NCI-H2227 treated with DMSO at 0.1 percent for 48 hours (cell line): ENCODE results near the gene SLC16A12.
"Not testable (repeated sequence)": the region's sequence is repeated elsewhere in the genome, so short reads cannot be mapped to it uniquely, and the experiment has no call there.

Experiments
- DNase-seq: peaks from one replicate; lab custom pipeline; 2025; lab: John Stamatoyannopoulos, UW

Gene SLC16A12

DNA sequence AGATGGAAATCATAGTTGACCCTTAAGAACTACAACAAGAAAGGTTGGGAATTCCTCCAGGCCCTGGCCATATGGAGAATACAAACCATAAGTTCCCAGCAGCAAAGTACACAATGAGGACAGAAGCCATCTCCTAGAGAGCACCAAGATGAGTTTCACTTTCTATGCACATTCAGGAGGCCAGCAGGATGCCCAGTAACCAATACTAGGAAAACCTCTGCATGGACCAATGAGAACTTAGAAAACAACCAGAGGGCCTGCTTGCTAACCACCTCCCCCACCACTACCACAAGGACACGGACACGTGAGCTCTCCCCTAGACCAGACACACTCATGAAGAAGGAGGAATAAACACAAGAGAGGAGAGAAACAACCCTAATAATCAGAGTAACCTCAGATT, 64.8 kb downstream of the SLC16A12 start:
- no peak for DNase-seq

DNA sequence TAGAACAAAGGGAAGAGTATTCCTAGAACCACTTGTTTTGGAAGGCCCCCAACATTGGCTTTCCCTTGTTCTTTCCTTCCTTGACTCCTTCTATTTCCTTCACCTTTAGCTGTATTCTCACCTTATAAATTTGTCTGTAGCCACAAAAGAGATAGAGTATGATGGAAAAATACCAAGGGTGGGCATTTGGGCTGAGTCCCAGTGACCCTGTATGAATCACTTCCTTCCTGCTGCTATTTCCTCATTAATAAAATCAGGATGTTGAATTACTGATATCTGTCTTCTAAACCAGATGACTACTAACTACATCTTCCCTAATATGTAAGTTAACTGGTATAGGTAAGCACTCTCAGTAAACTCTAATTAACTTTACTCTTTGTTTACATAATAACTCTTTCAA, 65.9 kb downstream of the SLC16A12 start:
- DNase-seq: no peak

DNA sequence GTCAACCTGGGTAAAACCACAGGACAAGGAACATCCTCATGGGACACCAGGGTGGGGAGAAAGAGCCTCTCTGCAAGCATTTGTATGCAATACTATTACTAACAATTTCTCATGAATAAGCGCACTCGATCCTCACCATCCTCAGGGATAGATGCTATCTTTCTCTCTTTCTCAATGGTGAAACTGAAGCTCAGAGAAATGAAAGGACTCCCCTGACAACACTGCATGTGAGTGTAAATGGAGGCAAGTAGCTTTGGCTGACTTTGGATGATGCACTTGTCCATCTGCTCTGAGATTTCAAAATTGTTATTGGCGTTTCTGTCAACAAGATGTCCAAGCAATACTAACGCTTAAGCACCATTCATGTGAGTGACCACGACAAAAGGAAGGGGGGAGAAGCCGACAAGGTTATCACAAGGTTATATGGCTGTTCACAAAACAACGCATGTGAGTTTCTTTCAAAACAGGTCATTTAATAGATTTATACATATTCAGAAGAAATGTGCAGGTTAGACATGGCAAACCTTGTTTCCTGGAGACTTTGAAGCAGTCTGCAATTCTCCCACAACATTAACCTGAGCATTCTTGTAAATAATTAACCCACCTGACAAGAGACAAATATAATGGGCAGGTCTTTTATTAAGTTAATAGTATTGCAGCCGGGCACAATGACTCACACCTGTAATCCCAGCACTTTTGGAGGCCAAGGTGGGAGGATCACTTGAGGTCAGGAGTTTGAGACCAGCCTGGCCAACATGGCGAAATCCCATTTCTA, 67.0 kb downstream of the SLC16A12 start:
- no peak for DNase-seq

DNA sequence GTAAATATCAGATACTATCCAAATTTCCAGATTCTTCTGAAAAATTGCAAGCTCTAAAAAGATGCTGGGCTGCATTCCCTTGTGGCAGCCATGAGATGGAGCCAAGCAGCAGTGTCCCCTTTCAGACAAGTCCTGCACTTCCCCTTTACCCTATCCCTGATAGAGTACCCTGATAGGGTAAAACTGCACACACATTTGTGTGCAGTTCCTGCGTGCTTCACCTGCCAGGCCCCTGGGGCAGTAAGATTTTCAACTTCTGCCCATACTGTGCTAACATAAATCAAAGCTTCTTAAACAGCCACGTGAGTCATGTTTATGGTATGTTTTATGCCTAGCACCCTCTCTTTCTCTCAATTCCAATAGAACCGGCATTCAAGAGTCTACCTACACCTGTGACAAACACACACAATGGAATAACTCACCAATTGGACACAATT, 68.8 kb downstream of the SLC16A12 start:
- DNase-seq: peak; percentile 0

DNA sequence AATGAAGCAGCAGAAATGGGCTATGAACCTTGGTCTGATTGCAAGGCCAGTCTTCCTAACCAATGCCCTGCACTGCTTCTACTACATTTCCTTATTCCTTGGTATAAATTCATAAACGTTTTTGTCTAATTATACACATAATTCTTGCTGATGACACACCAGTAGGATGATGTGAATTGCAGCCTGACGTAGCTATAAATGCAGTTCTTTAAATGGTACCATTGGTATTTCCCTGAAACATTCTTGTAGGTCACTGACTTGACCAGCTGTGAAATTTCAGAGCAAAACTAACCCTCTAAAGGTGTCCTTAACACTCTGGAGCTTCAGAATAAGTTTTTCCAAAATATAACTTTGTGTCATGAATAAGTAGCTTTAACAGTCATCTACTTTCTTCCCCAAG, 70.2 kb downstream of the SLC16A12 start:
- no peak for DNase-seq

DNA sequence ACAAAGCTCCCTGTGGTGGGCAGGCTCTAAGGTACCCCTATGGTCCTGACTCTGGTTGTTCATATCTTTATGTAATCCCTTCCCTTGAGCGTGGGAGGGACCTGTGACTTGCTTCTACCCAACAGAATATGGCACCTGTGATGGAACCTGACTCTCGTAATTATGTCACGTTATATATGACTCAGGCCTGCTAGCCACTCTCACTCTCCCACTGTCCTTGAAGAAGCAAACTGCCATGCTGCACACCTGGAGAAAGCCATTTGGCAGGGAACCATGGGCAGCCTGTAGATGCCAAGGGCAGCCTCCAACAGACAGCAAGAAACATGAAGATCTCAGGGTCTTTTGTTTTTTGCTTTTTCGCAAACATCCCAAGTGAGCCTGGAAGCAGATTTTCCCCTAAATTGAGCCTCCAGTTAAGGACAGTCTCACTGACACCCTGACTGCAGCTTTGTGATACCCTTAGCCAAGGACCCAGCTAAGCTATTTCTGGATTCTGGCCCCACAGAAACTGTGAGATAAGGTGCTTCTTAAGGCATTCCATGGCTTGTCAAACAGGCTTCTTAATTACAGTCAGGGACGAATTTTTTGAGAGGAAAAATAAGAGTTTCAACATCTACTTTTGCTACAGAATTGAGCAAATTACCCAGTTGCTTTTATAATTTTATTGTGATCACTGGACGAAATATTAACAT, 71.4 kb downstream of the SLC16A12 start:
- no peak for DNase-seq

DNA sequence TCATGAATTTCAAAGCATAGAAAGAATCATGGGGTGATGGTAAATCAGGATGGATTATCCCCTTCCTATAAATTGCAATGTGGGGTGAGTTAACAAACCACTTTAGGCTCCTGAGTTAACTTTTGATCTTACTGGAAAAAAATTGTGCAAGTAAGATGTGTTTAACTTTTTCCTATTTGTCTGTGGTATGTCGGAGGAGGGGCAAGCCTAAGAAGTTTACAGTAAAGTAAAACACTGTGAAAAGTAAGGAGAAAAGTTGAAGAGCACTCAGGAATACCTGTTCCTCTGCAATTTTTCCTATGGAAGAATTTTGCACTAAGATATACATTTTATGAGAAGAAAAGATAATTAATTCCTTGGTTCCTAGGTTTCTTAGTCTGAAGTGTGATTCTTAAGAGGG, 76.6 kb downstream of the SLC16A12 start:
- no peak for DNase-seq

DNA sequence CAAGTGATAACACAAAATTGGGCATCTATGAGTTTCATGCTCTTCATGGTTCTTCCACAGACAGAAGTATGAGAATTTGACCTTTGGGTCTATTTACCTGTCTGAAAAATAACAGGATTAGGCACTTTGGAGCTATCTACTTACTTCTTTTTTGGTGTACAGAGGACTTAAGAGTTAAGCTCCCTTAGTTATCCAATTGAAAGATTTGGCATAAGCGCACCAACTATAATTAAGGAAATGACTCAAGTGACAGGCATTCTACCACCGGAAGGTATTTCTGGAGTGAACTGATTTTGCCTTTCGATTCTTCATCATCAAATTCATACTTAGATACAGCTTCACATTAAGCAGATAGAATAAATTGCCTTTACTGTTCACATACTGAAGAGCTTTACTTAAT, 77.1 kb downstream of the SLC16A12 start:
- no peak for DNase-seq

DNA sequence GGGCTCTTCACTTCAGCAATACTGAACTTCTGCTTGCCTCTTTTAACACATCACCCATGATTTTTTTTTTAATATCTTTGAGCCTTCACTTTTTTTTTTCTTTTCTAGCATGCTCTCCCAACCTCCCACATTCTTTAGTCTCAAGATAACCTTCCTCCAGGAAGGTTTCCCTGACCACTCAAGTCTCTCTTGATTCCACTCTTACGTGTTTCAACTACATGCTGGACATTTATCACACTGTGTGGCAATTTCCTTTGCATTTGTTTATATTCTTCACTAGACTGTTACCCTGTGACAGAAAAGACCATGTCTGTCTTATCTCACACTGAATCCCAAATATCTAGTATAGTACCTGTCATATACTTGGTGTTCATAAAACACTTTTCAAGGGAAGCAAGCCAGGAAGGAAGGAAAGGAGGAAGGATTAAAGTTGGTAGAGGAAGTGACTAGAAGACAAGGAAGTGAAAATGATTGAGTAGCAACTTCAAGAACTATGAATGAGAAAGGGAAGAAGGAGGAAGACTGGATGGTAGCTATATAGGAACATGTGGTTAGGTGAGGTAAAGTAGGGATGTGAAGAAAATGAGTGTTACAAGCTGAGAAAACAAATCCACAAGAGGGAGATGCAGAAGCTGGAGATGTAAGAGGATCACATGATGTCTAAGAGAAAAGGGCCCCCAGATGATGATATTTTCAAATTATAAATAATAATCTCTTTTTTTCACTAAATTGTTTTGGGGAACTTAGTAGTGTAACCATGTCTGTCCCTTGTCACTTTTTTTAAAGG, 80.6 kb downstream of the SLC16A12 start:
- no peak for DNase-seq

DNA sequence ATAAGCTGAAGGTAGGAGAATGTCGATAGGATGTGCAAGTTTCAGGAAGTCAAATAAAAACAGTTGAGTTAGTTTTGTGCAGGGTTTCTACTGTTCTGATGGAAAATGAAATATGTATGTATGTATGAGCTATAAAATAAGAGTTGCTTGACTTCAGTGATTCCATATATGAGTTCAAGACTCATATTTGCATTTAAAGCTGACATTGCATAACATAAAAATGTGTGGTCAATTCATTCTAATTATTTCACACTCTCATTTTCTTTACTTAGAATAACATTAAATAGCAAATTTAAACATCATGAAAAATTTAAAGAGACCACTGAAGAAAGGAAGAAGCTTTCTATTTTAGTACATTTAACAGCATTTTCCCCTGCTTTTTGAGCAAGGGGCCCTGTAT, 83.2 kb downstream of the SLC16A12 start:
- no peak for DNase-seq

DNA sequence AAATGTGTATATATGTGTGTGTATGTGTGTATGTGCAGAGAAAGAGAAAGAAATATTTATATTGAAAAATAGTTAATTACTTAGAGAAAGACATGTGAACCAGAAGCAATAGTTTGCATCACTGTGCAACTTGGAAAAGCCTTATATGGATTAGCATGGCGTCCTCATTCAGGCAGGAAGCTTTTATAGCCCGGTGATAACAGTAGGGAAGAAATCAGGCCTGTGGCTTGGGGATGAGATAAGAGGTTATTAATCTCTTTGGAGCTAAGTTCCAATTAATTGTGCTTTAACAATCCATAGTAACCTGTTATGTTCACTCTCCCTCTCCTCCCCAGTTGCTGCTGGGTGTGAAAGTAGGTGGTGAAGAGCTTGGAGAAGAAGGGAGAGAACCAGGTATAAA, 84.5 kb downstream of the SLC16A12 start:
- DNase-seq: no peak

DNA sequence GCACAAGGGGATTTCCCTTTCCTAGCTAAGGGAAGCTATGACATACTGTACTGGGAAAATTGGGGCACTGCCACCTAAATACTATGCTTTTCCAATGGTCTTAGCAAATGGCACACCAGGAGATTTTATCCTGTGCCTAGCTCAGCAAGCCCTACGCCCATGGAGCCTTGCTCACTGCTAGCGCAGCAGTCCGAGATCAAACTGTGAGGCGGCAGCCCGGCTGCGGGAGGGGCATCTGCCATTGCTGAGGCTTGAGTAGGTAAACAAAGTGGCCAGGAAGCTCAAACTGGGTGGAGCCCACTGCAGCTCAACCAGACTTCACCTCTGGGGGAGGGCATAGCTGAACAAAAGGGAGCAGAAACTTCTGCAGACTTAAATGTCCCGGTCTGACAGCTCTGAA, 90.6 kb downstream of the SLC16A12 start:
- not testable (repeated sequence) for DNase-seq

DNA sequence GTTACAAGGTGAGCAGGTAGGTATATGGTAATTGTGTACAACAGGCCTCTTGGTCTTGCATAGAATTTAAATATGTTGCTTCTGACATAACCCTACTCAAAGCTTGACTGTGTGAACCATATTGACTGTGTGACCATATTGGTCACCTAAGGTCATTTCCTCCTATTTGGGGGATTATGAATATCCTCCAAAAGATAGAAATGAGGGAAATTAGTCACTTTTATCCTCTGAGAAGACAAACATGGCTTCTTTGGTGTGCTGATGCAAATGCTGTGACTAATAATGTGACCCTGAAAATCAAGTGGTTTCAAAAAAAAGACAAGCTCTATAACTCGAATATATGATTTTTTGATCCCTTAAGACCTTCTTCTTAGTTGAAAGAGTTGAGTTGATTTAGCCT, 93.1 kb downstream of the SLC16A12 start:
- no peak for DNase-seq

DNA sequence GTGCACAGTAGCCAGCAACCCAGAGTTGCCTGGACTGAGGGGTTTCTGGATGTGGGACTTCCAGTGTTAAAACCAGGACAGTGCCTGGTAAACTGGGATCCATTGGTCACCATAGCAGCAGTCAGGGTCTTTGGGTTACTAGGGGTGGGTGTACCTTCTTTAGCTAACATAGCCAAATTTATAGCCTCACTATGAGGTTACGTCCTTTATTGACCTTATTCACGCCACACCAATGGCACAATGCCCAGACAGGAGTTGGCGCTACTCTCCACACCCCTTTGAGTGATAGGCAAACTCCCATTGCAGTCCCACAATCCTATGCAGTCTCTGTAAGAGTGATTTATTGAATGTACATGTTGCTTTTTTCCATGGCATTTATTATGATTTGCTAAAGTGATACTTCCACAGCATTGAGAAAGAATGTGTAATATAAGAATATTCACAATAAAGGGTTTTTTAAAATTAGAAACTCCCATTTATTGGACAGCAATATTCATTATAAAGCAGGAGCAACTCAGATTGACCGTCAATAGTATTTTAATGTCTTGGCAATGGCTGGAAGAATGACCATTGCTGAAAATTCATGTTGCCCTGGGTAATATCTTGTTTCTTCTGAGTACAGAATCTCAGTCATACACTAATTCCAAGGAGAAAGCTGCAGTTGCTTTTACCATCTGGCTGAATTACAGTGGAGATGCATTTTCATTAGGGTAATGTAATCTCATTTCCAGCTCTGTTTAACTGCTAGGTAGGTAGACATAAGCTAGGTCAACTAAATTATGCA, 95.0 kb downstream of the SLC16A12 start:
- no peak for DNase-seq

DNA sequence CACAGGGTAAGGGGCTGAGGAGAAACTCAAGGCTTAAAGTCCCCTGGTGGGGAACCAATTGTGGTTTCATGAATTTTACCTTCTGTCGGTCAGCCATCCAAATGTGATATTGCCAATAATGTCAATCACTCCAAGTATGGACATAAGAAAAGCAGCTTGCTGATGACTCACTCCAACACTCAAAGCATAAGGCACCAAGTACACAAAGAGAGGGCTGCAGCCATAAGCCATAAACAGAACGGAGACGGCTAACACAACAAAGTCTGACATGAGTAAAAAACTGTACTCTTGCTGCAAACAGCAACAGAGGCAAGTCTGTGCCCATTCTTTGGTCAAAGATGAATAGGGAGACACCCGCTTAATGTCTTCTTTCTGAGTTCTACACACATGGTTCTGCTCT, 96.9 kb downstream of the SLC16A12 start:
- DNase-seq: no peak

DNA sequence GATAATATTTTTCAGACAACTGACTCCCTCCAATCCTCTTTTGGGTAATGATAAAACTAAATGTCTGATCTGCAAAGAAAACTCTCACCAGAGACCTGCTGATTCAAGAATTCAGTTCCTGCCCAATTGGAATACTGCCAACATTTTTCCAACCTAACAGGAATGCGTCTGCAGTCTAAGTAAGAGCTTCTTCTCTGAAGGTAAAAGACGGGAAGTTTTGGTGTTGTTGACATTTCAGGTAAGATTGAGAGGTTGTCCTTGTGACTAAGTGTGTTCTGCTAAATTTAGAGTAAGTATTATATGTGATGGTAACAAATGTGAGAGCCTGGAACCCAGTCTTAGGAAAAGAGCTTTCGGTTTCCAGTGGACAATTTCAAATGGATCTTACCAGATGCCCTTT, 103.4 kb downstream of the SLC16A12 start:
- no peak for DNase-seq

DNA sequence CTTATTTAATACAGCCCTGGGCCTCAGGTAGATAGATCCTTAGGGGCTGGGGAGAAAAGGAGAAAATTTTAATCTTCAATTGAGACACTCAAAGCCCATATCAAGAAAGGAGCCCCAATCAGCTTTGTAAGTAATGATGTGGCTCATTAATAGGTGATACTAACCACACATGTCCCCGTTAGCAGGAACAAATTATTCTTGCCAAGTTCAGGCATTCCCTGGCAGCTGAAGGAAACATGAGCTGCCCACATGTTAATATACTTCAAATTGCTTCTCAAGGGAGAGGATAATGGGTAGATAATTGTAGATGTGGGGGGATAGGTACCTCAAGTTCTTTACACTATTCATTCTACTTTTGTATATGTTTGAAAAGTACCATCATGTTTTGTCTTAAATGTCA, 106.5 kb downstream of the SLC16A12 start:
- no peak for DNase-seq

DNA sequence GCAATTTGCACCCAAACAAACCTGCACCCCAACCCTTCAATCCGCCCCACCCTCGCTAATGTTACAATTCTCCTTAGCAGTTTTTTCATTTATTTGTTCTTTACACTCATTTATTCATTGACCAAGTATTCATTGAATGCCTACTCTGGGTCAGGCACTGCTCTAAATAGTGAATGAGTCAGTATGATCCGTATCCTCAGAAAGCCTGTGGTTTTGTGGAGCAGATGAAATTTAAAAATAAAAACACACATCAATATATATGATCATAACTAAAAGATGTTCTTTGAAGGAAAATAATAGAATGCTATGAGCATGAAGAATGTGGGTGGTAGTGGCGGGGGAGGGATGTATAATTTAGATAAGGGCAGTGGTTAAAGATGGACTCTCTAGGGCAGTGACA, 107.8 kb downstream of the SLC16A12 start:
- DNase-seq: no peak

DNA sequence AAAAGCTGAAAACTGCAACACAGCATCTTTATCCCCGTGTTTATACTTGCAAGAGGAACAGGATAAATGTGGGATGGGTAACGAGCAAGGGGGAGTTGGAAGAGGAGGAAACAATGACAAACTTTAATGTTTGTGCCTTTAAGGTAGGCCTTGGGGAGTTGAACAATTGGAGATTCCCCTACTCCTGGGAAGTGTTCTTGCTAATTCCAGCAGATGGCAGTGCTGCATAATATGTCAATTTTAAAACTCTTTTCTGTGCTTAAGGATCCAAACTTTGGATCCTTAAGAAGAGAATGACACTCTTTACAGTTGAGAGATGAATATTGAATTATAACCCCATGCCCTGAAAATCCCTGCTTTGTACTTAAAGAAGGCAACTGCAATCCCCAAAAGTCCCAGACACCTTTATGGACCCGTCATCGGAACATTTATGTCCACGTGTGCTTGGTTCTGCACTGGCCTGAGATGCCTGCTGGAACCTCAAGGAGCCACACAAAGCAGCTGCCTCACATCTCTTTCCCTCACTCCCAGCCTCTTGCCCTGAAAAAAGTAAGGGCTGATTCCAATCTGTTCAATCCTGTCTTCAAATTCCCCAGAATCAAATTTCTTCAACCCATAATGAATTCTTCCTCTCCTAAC, 109.0 kb downstream of the SLC16A12 start:
- DNase-seq: peak; percentile 23

DNA sequence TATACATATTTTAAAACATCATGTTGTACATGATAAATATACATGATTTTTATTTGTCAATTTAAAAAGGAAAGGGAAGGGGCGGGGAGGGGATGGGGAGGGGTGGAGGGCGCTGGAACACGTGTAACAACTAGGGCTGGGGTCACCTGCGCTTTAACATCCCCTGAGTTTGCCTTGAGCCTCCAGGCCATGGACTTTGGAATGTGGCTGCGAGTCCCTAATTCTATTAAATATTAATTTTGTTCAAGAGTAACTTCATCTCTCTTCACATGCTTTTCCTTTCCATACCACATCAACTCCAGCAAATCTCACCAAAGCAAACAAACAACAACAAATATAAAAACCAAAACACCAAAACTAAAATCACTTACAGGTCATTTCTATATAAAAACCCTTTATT, 110.4 kb downstream of the SLC16A12 start:
- no peak for DNase-seq

DNA sequence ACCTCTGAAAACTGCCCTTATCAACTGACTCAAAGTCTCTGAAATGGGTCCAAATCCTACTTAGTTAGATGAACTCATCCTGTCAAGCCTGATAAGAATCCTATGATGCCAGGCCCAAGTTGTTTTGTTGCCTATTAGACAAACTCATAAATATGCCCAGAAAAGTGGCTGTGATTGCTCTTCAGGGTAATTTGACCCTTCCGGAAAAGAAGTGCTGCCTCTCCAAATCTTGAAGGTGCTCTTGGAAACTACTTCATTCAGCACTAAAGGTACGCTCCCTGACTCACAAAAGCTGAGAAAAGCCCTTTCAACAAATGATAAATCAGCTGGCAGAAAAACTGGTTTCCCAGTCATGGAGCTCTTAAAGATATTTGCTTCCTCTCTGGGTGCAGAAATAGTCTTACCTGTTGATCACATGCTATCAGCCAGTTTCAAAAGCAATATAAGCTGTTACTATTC, 114.3 kb downstream of the SLC16A12 start:
- DNase-seq: no peak

DNA sequence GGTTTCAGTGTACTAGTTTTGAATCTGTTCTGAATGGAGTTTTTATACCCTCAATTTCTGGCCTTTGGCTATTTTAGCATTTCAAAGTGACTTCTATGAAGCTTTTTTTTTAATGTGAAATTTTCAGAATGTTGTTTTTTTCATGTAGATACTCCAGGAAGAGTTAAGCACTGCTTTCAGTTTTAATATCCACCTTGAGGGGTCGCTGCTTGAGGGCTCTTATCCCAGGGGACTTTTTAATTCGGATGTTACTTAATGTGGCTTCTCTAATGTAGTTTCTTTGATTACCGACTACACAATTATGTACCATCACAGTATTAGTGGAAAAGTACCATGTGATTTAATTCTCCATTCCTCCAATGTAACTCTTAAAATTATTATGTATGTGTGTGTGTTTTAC, 115.8 kb downstream of the SLC16A12 start:
- DNase-seq: no peak
